ENCODE measurements around the gene SEMA6A. TPM values are rescaled to one million over a fixed set of nuclear protein-coding genes. Genes with fewer than 3 reads are reported as not detected.

The SEMA6A gene
- polyA plus RNA-seq, 1 donor (not counting 4 experiments of a cell fraction or from before 2014, with no cell fraction given): 0.68 TPM

DNA sequence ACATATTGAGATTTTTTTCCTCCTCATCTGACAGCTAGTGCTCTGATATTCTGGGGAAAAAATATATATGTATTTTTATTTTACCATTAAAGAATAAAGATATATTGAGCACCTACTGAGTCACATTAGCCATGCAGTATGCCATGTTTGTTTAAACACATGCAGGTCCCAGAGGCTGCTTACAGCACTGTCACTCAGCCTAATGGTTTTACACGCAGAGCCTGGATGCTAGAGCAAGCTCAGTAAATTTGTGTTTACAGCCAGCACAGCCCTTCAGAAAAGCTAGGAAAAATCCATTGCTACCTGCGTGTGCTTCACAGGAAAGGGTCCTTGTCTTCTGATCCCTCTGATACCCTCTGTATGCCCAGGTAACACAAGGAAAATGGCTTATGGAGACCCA is 146.2 kb downstream of the SEMA6A start:
- Histone ChIP-seq H3K36me3 (ENCODE audit: control insufficient read depth in 2 of 2, extremely low read depth in 1 of 2, insufficient read depth in 2 of 2, low read length in 2 of 2) (no peaks in the 10 kb centered on the region), H3K27me3 (ENCODE audit: control insufficient read depth, extremely low read depth, insufficient read depth, low read length) (no peaks in the 10 kb centered on the region), H2AFZ (ENCODE audit: control insufficient read depth, low read length) (no peak overlapping the region), H3K27ac (ENCODE audit: control insufficient read depth, insufficient read depth, low read length) (no peak overlapping the region), H4K20me1 (ENCODE audit: control insufficient read depth, extremely low read depth, insufficient read depth, low read length) (no peaks in the 10 kb centered on the region), H3K4me2 (ENCODE audit: control insufficient read depth, extremely low read depth, insufficient read depth, low read depth, low read length) (no peak overlapping the region), H3K4me1 (ENCODE audit: control insufficient read depth, extremely low read depth, insufficient read depth, low read length) (peaks cover 2% of the 10 kb centered on the region), H3K9me1 (ENCODE audit: control insufficient read depth, extremely low read depth, insufficient read depth, low read length) (no peaks in the 10 kb centered on the region), H3K79me2 (ENCODE audit: control insufficient read depth, insufficient read depth, low read length) (no peaks in the 10 kb centered on the region), H3K9me3 (ENCODE audit: control insufficient read depth, low read depth, low read length) (no peaks in the 10 kb centered on the region), H3K9ac (ENCODE audit: control insufficient read depth, extremely low read depth, insufficient read depth, low read length) (no peak overlapping the region), H3K4me3 (ENCODE audit: control insufficient read depth in 2 of 3, extremely low read depth in 1 of 3, insufficient read depth in 2 of 3, low read depth in 1 of 3, low read length in 3 of 3) (no peak overlapping the region)
- FAIRE-seq (no peak), DNase-seq (ENCODE audit: low read depth, low spot score) (no peak)
- dilution Hi-C loops (cut with MboI; ENCODE audit: extremely low pct_ligation_motif_present, low sequenced_read_pairs): no loop called here
- no peak for TF ChIP-seq EZH2 (IDR thresholded peaks at IDR 0.05; ENCODE audit: low read length)
- TF ChIP-seq, protein P1, sequence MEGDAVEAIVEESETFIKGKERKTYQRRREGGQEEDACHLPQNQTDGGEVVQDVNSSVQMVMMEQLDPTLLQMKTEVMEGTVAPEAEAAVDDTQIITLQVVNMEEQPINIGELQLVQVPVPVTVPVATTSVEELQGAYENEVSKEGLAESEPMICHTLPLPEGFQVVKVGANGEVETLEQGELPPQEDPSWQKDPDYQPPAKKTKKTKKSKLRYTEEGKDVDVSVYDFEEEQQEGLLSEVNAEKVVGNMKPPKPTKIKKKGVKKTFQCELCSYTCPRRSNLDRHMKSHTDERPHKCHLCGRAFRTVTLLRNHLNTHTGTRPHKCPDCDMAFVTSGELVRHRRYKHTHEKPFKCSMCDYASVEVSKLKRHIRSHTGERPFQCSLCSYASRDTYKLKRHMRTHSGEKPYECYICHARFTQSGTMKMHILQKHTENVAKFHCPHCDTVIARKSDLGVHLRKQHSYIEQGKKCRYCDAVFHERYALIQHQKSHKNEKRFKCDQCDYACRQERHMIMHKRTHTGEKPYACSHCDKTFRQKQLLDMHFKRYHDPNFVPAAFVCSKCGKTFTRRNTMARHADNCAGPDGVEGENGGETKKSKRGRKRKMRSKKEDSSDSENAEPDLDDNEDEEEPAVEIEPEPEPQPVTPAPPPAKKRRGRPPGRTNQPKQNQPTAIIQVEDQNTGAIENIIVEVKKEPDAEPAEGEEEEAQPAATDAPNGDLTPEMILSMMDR (optimal IDR thresholded peaks at IDR 0.05 in 1 of 3, IDR thresholded peaks at IDR 0.05 in 1 of 3, conservative IDR thresholded peaks at IDR 0.05 in 1 of 3; ENCODE audit: extremely low read depth in 1 of 3, insufficient read depth in 2 of 3, low read length in 3 of 3): no peak

DNA sequence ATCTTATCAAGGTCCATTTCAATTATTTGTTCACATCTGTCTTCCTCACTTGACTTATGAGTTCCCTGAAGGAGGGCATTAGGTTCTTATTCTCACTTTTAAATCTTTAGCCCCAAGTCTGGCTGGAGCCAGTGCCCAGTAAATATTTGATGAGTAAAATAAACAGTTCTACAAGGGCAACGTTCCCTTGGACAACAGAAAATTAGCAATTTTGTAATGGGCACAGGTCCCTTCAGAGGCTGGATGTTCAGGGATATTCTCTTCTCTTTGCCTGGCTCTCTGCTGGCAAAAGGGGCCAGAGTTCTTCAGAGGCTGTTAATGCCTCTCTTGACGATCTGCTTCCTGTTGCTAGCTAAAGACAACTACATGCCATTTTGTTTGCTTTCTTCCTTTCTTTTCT is 149.7 kb downstream of the SEMA6A start:
- no peak for FAIRE-seq

More for the DNA sequence above, 149.7 kb downstream of the SEMA6A start:
- no peak for DNase-seq (ENCODE audit: low read depth, low spot score)
- H2AFZ ChIP-seq (ENCODE audit: control insufficient read depth, low read length): no peak overlapping the region
- dilution Hi-C loops (cut with MboI; ENCODE audit: extremely low pct_ligation_motif_present, low sequenced_read_pairs): no loop called here
- H3K4me3 ChIP-seq (ENCODE audit: control insufficient read depth in 2 of 3, extremely low read depth in 1 of 3, insufficient read depth in 2 of 3, low read depth in 1 of 3, low read length in 3 of 3): no peak overlapping the region
- no peak overlapping the region for H3K4me2 ChIP-seq (ENCODE audit: control insufficient read depth, extremely low read depth, insufficient read depth, low read depth, low read length)
- H3K4me1 ChIP-seq (ENCODE audit: control insufficient read depth, extremely low read depth, insufficient read depth, low read length): peaks cover 2% of the 10 kb centered on the region
- no peaks in the 10 kb centered on the region for H3K79me2 ChIP-seq (ENCODE audit: control insufficient read depth, insufficient read depth, low read length)
- no peaks in the 10 kb centered on the region for H3K36me3 ChIP-seq (ENCODE audit: control insufficient read depth in 2 of 2, extremely low read depth in 1 of 2, insufficient read depth in 2 of 2, low read length in 2 of 2)
- TF ChIP-seq EZH2 (IDR thresholded peaks at IDR 0.05; ENCODE audit: low read length): no peak
- TF ChIP-seq, protein P1 (optimal IDR thresholded peaks at IDR 0.05 in 1 of 3, IDR thresholded peaks at IDR 0.05 in 1 of 3, conservative IDR thresholded peaks at IDR 0.05 in 1 of 3; ENCODE audit: extremely low read depth in 1 of 3, insufficient read depth in 2 of 3, low read length in 3 of 3): no peak
- H3K9me3 ChIP-seq (ENCODE audit: control insufficient read depth, low read depth, low read length): no peaks in the 10 kb centered on the region
- no peaks in the 10 kb centered on the region for H4K20me1 ChIP-seq (ENCODE audit: control insufficient read depth, extremely low read depth, insufficient read depth, low read length)
- H3K27ac ChIP-seq (ENCODE audit: control insufficient read depth, insufficient read depth, low read length): no peak overlapping the region
- H3K27me3 ChIP-seq (ENCODE audit: control insufficient read depth, extremely low read depth, insufficient read depth, low read length): no peaks in the 10 kb centered on the region
- no peak overlapping the region for H3K9ac ChIP-seq (ENCODE audit: control insufficient read depth, extremely low read depth, insufficient read depth, low read length)
- H3K9me1 ChIP-seq (ENCODE audit: control insufficient read depth, extremely low read depth, insufficient read depth, low read length): no peaks in the 10 kb centered on the region
